EH (cell line): ENCODE data around the gene KAT6B.

Source experiments
- DNase-seq: peaks from one replicate; pipeline ENCODE4 v3.0.0-alpha.2; 2015; ENCODE audit warnings: low read depth

The KAT6B gene

GRCh38 chr10:74955796-74956195, 129.4 kb downstream of the KAT6B start:
- DNase-seq: peak; percentile 26

- no peak for DNase-seq
These were observed 130.2 kb downstream of the KAT6B start for GRCh38 chr10:74956555-74957111.

GRCh38 chr10:74957285-74957961, 131.0 kb downstream of the KAT6B start:
- DNase-seq: no peak

- no peak for DNase-seq
These were observed 131.9 kb downstream of the KAT6B start for GRCh38 chr10:74958316-74958715.

GRCh38 chr10:74960670-74961069, 134.3 kb downstream of the KAT6B start:
- DNase-seq: no peak

GRCh38 chr10:74962517-74962916, 136.1 kb downstream of the KAT6B start:
- DNase-seq: no peak

GRCh38 chr10:74963549-74963948, 137.1 kb downstream of the KAT6B start:
- DNase-seq: no peak

GRCh38 chr10:74967911-74968666, 141.7 kb downstream of the KAT6B start:
- DNase-seq: no peak

- DNase-seq: no peak
These were observed 142.3 kb downstream of the KAT6B start for GRCh38 chr10:74968667-74969061.

- DNase-seq: no peak
These were observed 142.7 kb downstream of the KAT6B start for GRCh38 chr10:74969093-74969492.

- DNase-seq: no peak
These were observed 143.1 kb downstream of the KAT6B start for GRCh38 chr10:74969530-74969929.

GRCh38 chr10:74973741-74974392, 147.5 kb downstream of the KAT6B start:
- peak; percentile 39 for DNase-seq

GRCh38 chr10:74975758-74976157, 149.4 kb downstream of the KAT6B start:
- DNase-seq: no peak

- DNase-seq: no peak
These were observed 150.2 kb downstream of the KAT6B start for GRCh38 chr10:74976565-74976964.

- DNase-seq: no peak
These were observed 150.7 kb downstream of the KAT6B start for GRCh38 chr10:74977072-74977471.

- no peak for DNase-seq
These were observed 151.8 kb downstream of the KAT6B start for GRCh38 chr10:74977913-74978847.

- DNase-seq: no peak
These were observed 155.6 kb downstream of the KAT6B start for GRCh38 chr10:74981831-74982633.

GRCh38 chr10:74982634-74982982, 156.2 kb downstream of the KAT6B start:
- no peak for DNase-seq

GRCh38 chr10:74983383-74983782, 157.0 kb downstream of the KAT6B start:
- no peak for DNase-seq

GRCh38 chr10:74987339-74988053, 161.1 kb downstream of the KAT6B start:
- peak; percentile 2 for DNase-seq
